HG02763 (cell line): Measurements from ENCODE around the gene BNIP3.
"Not testable (repeated sequence)": the region's sequence is repeated elsewhere in the genome, so short reads cannot be mapped to it uniquely, and the experiment has no call there.

Experiments used
- ATAC-seq: cut with Tn5 transposase; IDR thresholded peaks from one replicate; pipeline ENCODE4 v1.9.1; 2021; ENCODE audit warnings: mild to moderate bottlenecking, moderate library complexity; ENCODE audit not compliant: unreplicated experiment

BNIP3 gene

DNA sequence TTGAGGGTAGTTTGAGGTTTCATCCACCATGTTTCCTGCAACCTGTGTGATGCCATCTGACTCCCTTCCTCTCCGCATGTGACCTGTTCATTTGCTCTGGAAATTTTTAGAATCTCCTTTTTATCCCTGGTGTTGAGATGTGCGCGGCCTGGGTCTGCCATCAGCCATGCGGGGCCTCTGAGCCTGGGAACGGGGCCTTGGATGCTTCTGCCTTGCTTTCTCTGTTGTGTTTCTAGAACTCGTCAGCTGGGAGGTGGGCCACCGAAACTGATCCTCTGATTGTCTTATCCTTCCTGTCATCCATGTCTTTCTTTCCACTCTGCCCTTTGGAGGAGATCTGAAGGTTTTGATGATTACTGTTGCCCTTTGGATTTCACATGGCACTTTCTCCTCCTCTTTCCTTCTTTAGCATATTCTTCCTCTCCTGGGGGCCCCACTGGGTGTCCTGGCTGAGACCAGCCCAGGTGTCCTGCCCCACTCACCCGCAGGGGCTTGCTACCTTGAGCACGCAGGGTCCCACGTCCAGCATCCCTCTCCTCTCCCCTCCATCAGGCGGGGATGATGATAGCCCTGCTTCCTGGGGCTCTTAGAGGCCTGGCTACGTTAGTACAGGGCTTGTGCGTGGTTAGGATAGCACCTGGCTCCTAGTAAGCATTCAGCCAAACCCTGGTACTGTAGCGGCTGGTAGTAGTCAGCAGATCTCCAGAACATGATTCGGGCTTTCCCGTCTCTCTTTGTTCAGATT is 51.0 kb downstream of the BNIP3 start:
- ATAC-seq: no peak

DNA sequence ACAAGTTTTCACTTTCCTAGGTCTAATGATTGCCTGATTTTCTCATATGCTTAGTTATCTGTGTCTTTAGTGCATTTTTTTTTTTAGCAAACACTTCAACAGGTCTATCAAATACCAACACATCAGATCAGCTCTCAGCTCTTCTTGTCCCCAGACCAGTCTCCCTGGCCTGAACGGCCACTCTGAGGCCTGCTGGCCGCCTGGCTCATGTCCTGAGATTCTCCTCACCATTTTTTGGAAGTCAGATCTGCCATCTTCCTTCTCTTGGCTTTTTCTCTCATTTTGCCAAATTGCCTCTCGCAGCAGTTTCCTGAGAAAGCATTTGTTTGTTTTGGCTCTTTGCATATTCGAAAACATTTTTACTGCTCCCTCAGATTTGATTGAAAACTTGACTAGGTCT is 51.6 kb downstream of the BNIP3 start:
- ATAC-seq: no peak

- ATAC-seq: no peak
Observed at GRCh38 chr10:131929122-131929845, 52.4 kb downstream of the BNIP3 start.

- ATAC-seq: peak; percentile 88
Observed at GRCh38 chr10:131928248-131929095, 53.3 kb downstream of the BNIP3 start.

DNA sequence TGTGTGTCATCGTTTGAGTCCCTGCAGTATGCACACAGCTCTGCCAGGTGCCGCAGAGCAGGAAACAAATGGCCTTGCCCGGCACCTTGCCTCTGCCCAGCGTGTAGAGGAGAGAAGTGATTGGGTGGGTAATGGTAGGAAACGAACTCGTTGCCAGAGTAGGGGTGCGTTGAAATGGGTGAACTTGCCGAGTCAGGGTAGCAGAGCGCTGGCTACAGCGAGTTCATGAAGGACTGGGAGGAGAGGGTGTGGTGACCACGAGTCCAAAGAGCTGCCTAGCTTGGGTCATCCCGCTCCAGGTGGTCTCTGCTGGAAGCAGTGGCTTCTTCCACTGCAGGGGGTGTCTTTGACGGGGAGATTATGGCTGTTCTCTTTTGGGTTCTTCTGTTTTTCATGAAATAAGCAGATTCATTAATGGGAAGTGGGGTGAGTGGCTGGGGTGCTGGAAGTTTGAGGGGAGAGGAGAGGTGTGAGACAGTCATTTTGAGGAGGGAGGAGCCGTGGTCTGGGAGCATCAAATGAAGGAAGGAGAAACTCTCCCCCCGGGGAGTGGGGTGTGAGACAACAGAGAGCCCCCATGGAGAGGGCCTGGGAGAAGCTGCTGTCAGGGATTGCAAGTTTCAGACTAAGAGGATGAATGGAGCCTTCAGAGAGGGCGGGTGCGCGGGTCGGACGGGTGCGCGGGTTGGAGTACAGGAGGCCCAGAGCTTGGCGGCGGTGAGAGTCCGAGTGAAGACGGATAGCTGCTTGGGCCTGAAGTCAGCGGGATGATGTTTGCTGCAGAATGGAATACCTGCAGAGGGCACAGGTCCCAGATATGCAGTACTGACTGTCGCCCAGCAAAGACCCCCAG is 54.8 kb downstream of the BNIP3 start:
- no peak for ATAC-seq

DNA sequence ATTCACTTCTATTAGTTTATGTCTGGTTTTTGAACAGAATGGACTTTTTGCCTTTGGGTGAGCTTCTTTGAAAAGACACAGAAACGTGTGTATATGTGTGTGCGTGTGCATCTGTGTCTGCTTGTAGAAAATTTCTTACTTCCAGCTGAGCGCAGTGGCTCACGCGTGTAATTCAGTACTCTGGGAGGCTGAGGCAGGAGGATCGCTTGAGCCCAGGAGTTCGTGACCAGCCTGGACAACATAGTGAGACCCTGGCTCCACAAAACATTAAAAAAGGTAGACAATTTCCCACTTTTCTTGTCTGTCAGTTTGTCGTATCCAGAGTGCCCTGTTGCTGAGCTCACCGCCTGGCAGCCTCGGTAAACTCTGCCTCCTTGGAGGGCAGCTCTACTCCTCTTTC is 55.5 kb downstream of the BNIP3 start:
- ATAC-seq: no peak

DNA sequence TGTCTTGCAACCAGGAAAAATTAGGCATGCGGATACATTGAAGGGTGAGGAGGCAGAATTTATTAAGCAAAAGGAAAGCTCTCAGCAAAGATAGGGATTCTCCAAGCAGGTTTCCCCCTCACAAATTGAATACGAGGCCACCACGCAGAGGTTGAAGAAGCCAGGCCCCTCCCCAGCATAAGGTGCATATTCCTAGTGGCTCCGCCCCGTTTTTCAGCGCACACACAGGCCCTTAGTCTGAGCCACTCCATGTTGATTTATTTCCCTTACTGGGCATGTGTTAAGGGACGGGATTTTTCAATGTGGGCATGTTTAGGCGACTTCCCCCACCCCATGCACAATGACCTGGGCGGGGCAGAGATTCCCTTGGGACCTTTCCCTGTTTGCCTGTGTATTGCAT is 56.0 kb downstream of the BNIP3 start:
- ATAC-seq: no peak

- ATAC-seq: no peak
Observed at GRCh38 chr10:131925011-131925649, 56.6 kb downstream of the BNIP3 start.

- ATAC-seq: no peak
Observed at GRCh38 chr10:131923038-131923756, 58.5 kb downstream of the BNIP3 start.

GRCh38 chr10:131921184-131921583 is 60.5 kb downstream of the BNIP3 start:
- no peak for ATAC-seq

DNA sequence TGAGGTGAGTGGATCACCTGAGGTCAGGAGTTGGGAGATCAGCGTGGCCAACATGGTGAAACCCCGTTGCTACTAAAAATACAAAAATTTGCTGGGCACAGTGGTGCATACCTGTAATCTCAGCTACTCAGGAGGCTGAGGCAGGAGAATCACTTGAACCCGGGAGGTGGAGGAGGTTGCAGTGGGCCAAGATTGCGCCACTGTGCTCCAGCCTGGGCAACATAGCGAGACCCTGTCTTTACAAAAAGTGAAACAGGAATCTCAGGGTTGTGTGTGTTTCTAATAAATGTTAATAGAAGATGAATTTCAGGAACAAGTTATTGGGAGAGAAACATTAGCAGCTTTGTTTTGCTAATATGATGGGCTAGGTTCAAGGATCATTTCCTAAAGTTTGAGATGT is 61.0 kb downstream of the BNIP3 start:
- no peak for ATAC-seq

- no peak for ATAC-seq
Observed at GRCh38 chr10:131920151-131920550, 61.6 kb downstream of the BNIP3 start.

GRCh38 chr10:131919461-131919860 is 62.3 kb downstream of the BNIP3 start:
- not testable (repeated sequence) for ATAC-seq
